ENCODE results near the gene LAMTOR4. TPM values are rescaled to one million over a fixed set of nuclear protein-coding genes. Genes with fewer than 3 reads are reported as not detected.

LAMTOR4 gene
- total and polyA plus RNA-seq, 2 of the 13 experiments (the other 11 are each of a cell fraction or from before 2014, with no cell fraction given): 115 to 118 TPM

- TF ChIP-seq USF2 (IDR thresholded peaks at IDR 0.05; ENCODE audit: low read depth, low read length): no peak
- TF ChIP-seq USF2 (CRISPR knock-in tag; IDR thresholded peaks at IDR 0.05; ENCODE audit: borderline replicate concordance): peak; percentile 44; the same call in 1 of the 2 replicates
- peak; percentile 83 for TF ChIP-seq SP4 (CRISPR knock-in tag; IDR thresholded peaks at IDR 0.05)
- no peak for TF ChIP-seq ZMYM4 (CRISPR knock-in tag; IDR thresholded peaks at IDR 0.05)
- TF ChIP-seq HOXA9 (CRISPR knock-in tag; IDR thresholded peaks at IDR 0.05; ENCODE audit: borderline replicate concordance): no peak
- TF ChIP-seq TEAD3 (CRISPR knock-in tag; optimal IDR thresholded peaks at IDR 0.05; ENCODE audit: borderline replicate concordance): no peak
- TF ChIP-seq FOSL1 (CRISPR knock-in tag; IDR thresholded peaks at IDR 0.05; ENCODE audit: borderline replicate concordance): no peak
- no peak for TF ChIP-seq ZNF431 (CRISPR knock-in tag; IDR thresholded peaks at IDR 0.05; ENCODE audit: borderline replicate concordance, low read depth)
- no peak for TF ChIP-seq ZNF577 (CRISPR knock-in tag; IDR thresholded peaks at IDR 0.05; ENCODE audit: borderline replicate concordance, low read depth)
- TF ChIP-seq ZNF761 (CRISPR knock-in tag; conservative IDR thresholded peaks at IDR 0.05): no peak
- no peak for TF ChIP-seq ZNF850 (CRISPR knock-in tag; conservative IDR thresholded peaks at IDR 0.05)
- TF ChIP-seq KLF15 (CRISPR knock-in tag; IDR thresholded peaks at IDR 0.05; ENCODE audit: borderline replicate concordance): no peak
- TF ChIP-seq ZBTB2 (CRISPR knock-in tag; IDR thresholded peaks at IDR 0.05; ENCODE audit: low read depth): no peak
- no peak for TF ChIP-seq RFX3 (CRISPR knock-in tag; IDR thresholded peaks at IDR 0.05)
- TF ChIP-seq BCL6 (CRISPR knock-in tag; IDR thresholded peaks at IDR 0.05): no peak
- TF ChIP-seq RARG (CRISPR knock-in tag; IDR thresholded peaks at IDR 0.05; ENCODE audit: low read depth): no peak
- TF ChIP-seq SIN3B (IDR thresholded peaks at IDR 0.05; ENCODE audit: low read length): no peak
- TF ChIP-seq ZNF468 (CRISPR knock-in tag; IDR thresholded peaks at IDR 0.05): no peak
- no peak for TF ChIP-seq ZNF781 (CRISPR knock-in tag; IDR thresholded peaks at IDR 0.05; ENCODE audit: borderline replicate concordance, not compliant biosample characterization)
- TF ChIP-seq ZNF124 (CRISPR knock-in tag; IDR thresholded peaks at IDR 0.05): no peak
- TF ChIP-seq CSRNP2 (CRISPR knock-in tag; conservative IDR thresholded peaks at IDR 0.05; ENCODE audit: low read depth): no peak
- TF ChIP-seq CREB1 (IDR thresholded peaks at IDR 0.05): no peak
- no peak for TF ChIP-seq CREB1 (CRISPR knock-in tag; IDR thresholded peaks at IDR 0.05)
- no peak for TF ChIP-seq MBD4 (IDR thresholded peaks at IDR 0.05; ENCODE audit: borderline replicate concordance, low read length)
- no peak for TF ChIP-seq RXRA (CRISPR knock-in tag; IDR thresholded peaks at IDR 0.05)
- TF ChIP-seq IKZF1 (IDR thresholded peaks at IDR 0.05): no peak
- TF ChIP-seq HNF4A (CRISPR knock-in tag; IDR thresholded peaks at IDR 0.05): no peak
Observed at GRCh38 chr7:100177045-100178001, 28.6 kb downstream of the LAMTOR4 start, which contains the start of the genes GPC2 and STAG3 (continued).
